Psoas muscle (tissue), 8 donors: Measurements from ENCODE around the gene RBM5. TPM values are rescaled to one million over a fixed set of nuclear protein-coding genes. Genes with fewer than 3 reads are reported as not detected.

Source experiments
- ATAC-seq, 4 donors: fragments of 200-7000 bp; cut with Tn5 transposase; one replicate each; pipeline ENCODE4 v1.9.1; 2020; ENCODE audit warnings: moderate library complexity in 3 of 4, mild to moderate bottlenecking in 2 of 4
- DNase-seq, 2 donors: peaks; one replicate each; pipeline ENCODE4 v3.0.0-alpha.2; 2020
- H3K27ac ChIP-seq: fragments of 200-600 bp; one replicate; pipeline ENCODE4 v1.8.0; 2022
- H3K27me3 ChIP-seq, 3 donors: fragments of 200-600 bp in 1 of 3; one replicate each; pipeline versions ENCODE4 v1.6.1 to v1.8.0; 2013 to 2022; ENCODE audit warnings: low read length in 2 of 3, mild to moderate bottlenecking in 2 of 3, moderate library complexity in 1 of 3; ENCODE audit not compliant: insufficient read depth in 3 of 3
- H3K36me3 ChIP-seq, 2 donors: fragments of 200-600 bp in 1 of 2; one replicate each; pipeline versions ENCODE4 v1.6.1 to v1.8.0; 2013 to 2022; ENCODE audit warnings: low read depth in 1 of 2, mild to moderate bottlenecking in 1 of 2, moderate library complexity in 1 of 2; ENCODE audit not compliant: insufficient read depth in 1 of 2
- H3K4me1 ChIP-seq: fragments of 200-600 bp; one replicate; pipeline ENCODE4 v1.8.0; 2022
- H3K4me3 ChIP-seq: fragments of 200-600 bp; one replicate; pipeline ENCODE4 v1.8.0; 2022; ENCODE audit warnings: mild to moderate bottlenecking
- H3K9me3 ChIP-seq: fragments of 200-600 bp; one replicate; pipeline ENCODE4 v1.8.0; 2022
- WGBS, 3 donors: extraction: QIAGEN DNeasy Blood & Tissue Kit; methylation state at CpG; one replicate each; pipeline versions ENCODE4 v1.1.6 to v1.1.7; 2013; 5-methylcytosine and 5-hydroxymethylcytosine counted together
- intact Hi-C, 2 donors: fragments of 100-400 bp; cut with DNase I; formaldehyde crosslinking; loops; one replicate each; pipeline versions ENCODE4 v1.11.0 to v1.14.2; 2022
- polyA plus RNA-seq, 3 donors: library from polyadenylated mRNA; stranded (reverse); fragments of 200-250 nt; gene quantifications; one replicate each; pipeline ENCODE4 v1.2.3, GENCODE V29; 2013
- total RNA-seq, 4 donors: library from RNA; stranded (reverse); fragmentation: NEBNext Ultra II Directional in 2 of 4; extraction: Animal tissue kit (Norgen Biotek cat#: 25700) in 2 of 4; gene quantifications; one replicate each; pipeline versions ENCODE4 v1.2.1 to v1.2.4, GENCODE V29; 2021 to 2023
- TF ChIP-seq, protein P1 (sequence below): fragments of 200-600 bp; IDR thresholded peaks from one replicate; pipeline ENCODE4 v1.8.0; 2022; ENCODE audit warnings: antibody characterized with exemption
- donor health status: healthy with polysubstance abuse.
- donor health status: DM: no; HTN: no; CAD: no; lungs with moderate emphysema.
- donor health status: Bipolar disorder and iron deficiency.
- donor health status: healthy.
- donor health status: DM: yes; HTN: yes; CAD: no.
- donor health status: DM: no; HTN: no; CAD: no.
- donor health status: DM: no; HTN: no; CAD: no.
- donor health status: DM: yes; HTN: yes; CAD: no.

RBM5 gene
- total and polyA plus RNA-seq, 7 donors = 30.7 to 61.4 (median 35.6) TPM

DNA sequence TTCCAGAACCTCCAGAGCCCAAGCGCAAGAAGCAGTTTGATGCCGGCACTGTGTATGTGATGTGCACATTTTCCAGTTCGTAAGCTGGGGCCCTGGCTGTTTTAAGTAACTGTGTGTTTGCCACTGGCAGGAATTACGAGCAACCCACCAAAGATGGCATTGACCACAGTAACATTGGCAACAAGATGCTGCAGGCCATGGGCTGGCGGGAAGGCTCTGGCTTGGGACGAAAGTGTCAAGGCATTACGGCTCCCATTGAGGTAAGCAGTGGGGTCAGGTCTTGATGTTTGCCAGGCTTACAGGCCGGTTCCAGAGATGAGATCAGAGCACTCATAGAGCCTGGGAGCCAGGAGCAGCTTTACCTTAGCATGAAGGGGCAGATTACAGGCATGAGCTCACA, 28.4 kb downstream of the RBM5 start:
- ATAC-seq (no peak), DNase-seq (no peak)
- intact Hi-C loops = no loop called here
- Histone ChIP-seq H3K36me3 (peaks cover 25 to 94% of the 10 kb centered on the region in 2 donors), H3K9me3 (no peaks in the 10 kb centered on the region), H3K27me3 (no peaks in the 10 kb centered on the region), H3K4me3 (no peak overlapping the region), H3K4me1 (peaks cover 15% of the 10 kb centered on the region), H3K27ac (no peak overlapping the region)
- TF ChIP-seq, protein P1, sequence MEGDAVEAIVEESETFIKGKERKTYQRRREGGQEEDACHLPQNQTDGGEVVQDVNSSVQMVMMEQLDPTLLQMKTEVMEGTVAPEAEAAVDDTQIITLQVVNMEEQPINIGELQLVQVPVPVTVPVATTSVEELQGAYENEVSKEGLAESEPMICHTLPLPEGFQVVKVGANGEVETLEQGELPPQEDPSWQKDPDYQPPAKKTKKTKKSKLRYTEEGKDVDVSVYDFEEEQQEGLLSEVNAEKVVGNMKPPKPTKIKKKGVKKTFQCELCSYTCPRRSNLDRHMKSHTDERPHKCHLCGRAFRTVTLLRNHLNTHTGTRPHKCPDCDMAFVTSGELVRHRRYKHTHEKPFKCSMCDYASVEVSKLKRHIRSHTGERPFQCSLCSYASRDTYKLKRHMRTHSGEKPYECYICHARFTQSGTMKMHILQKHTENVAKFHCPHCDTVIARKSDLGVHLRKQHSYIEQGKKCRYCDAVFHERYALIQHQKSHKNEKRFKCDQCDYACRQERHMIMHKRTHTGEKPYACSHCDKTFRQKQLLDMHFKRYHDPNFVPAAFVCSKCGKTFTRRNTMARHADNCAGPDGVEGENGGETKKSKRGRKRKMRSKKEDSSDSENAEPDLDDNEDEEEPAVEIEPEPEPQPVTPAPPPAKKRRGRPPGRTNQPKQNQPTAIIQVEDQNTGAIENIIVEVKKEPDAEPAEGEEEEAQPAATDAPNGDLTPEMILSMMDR = no peak
- WGBS, 3 donors = 79 to 87% (median 85%) methylated on average over 8 of the region's 8 CpGs

DNA sequence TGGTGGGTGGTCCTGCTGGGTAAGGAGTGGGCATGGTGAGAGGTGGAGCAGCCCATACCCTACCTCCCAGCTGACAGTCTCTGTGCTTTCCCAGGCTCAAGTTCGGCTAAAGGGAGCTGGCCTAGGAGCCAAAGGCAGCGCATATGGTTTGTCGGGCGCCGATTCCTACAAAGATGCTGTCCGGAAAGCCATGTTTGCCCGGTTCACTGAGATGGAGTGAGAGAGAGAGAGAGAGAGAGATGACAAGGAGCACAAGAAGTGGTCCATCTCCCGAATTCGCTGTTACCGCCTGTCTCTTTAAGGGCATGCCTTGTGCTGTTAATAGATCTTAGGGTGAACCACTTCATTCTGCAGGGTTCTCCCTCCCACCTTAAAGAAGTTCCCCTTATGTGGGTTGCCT, 29.5 kb downstream of the RBM5 start:
- intact Hi-C loops = no loop called here
- H3K4me3 ChIP-seq = no peak overlapping the region
- TF ChIP-seq, protein P1 = no peak
- peaks cover 20 to 82% of the 10 kb centered on the region in 2 donors for H3K36me3 ChIP-seq
- DNase-seq = no peak
- no peaks in the 10 kb centered on the region for H3K27me3 ChIP-seq
- no peak for ATAC-seq
- WGBS, 3 donors = 81 to 87% (median 82%) methylated on average over 10 of the region's 10 CpGs
- H3K4me1 ChIP-seq = peaks cover 5% of the 10 kb centered on the region
- H3K9me3 ChIP-seq = no peaks in the 10 kb centered on the region
- no peak overlapping the region for H3K27ac ChIP-seq

DNA sequence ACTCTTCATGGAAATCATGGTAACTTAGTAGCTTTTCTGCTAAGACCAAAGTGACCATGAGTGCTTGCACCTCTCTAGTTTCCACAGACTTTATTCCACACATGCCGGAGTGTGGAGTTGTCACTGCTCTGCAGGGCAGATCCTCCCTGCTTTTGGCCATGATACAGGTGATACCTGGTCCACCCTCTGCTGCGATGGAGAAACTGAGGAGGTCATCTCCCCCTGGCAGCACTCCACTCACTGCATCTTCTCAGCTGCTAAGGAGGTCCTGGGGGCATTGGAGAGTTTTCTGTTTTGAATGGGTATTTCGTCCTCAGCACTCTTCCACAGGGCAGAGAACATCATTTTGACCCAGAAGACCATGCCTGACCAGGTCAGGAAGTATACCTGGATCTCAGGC, 31.1 kb downstream of the RBM5 start:
- no peak overlapping the region for H3K4me3 ChIP-seq
- H3K9me3 ChIP-seq = no peaks in the 10 kb centered on the region
- DNase-seq (no peak), ATAC-seq (no peak)
- WGBS, 3 donors = 70 to 82% (median 70%) methylated on average over 3 of the region's 3 CpGs
- peaks cover 11 to 67% of the 10 kb centered on the region in 2 donors for H3K36me3 ChIP-seq
- no peaks in the 10 kb centered on the region for H3K27me3 ChIP-seq
- no peak overlapping the region for H3K27ac ChIP-seq
- H3K4me1 ChIP-seq = peaks cover 4% of the 10 kb centered on the region
- intact Hi-C loops = loop anchor here (5.0 kb wide), 2 partner anchors 113 to 153 kb away; no protein-coding TSS in a partner anchor
- TF ChIP-seq, protein P1 = no peak

DNA sequence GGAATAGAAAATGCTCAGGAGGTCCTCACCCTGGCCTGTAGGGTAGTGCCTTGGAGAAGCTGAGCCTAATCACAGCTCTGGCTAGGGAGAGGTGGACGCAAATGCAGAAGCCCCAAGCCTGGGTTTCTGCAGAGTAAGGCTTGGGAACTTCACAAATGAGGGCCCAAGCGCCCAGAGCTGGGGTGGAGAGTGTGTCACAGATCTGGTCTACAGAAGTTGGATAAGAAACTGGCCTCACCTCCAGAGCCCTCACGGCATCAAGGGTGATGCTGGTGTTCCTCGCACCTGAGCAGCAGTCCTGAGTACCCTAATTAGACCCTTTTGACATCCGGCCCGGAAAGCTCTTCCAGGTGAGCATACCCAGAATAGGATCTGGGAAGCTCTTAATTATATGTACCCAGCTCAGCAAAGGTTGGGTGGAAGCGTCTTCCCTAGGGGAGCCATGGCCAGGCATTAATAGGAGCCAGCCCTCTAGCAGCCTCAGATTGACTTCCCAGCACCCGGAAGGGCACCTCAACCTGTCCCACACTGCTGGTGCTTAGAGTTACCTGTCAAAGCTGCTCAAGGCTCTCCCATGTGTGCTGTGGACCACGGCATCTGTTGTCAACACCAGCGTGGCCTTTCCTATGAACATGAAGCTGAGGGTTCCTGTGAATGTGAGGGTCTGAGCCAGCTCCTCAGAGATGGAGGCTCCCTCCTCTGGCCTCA, 31.8 kb downstream of the RBM5 start:
- WGBS, 3 donors = 59 to 81% (median 72%) methylated on average over 10 of the region's 10 CpGs
- Histone ChIP-seq H3K27me3 (no peaks in the 10 kb centered on the region), H3K36me3 (peaks cover 11 to 60% of the 10 kb centered on the region in 2 donors), H3K4me3 (no peak overlapping the region), H3K4me1 (peaks cover 4% of the 10 kb centered on the region), H3K9me3 (no peaks in the 10 kb centered on the region), H3K27ac (no peak overlapping the region)
- DNase-seq = no peak
- ATAC-seq = peak in 2 of 4 donors; percentile 2 to 3
- intact Hi-C loops = loop anchor here (1.0 to 5.0 kb wide), 3 partner anchors 69 to 152 kb away; no protein-coding TSS in a partner anchor
- TF ChIP-seq, protein P1 = no peak
